ENCODE results near the gene FOXP1.

DNA sequence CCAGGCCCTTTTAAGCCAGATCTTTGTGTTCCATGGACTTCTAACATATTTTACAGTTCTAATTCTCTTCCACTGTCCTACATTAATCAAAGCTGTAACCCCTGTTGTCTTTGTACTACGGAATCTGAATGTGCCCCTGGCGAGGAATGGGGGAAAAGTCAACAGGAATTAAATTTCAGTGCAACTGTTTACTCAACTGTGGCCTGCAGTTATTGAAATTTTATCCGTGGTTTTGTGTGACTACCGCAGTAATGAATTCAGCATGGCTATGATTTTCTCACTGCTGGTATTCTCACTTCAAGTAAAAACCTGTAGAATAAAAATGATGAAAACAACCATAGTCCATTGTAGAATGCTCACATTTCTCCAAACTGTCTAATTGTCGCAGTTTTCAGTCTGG, 388.0 kb downstream of the FOXP1 start:
- TF ChIP-seq TAF1 (IDR thresholded peaks at IDR 0.05; ENCODE audit: borderline replicate concordance, insufficient read depth, low read length) (no peak), POLR2AphosphoS5 (IDR thresholded peaks at IDR 0.05; ENCODE audit: low read depth, low read length) (no peak), SIN3A (IDR thresholded peaks at IDR 0.05; ENCODE audit: borderline replicate concordance, insufficient read depth, low read length) (no peak), FOXP2 (optimal IDR thresholded peaks at IDR 0.05; ENCODE audit: borderline replicate concordance, extremely low read depth, extremely low read length, insufficient read depth) (no peak)
- TF ChIP-seq, protein P1, sequence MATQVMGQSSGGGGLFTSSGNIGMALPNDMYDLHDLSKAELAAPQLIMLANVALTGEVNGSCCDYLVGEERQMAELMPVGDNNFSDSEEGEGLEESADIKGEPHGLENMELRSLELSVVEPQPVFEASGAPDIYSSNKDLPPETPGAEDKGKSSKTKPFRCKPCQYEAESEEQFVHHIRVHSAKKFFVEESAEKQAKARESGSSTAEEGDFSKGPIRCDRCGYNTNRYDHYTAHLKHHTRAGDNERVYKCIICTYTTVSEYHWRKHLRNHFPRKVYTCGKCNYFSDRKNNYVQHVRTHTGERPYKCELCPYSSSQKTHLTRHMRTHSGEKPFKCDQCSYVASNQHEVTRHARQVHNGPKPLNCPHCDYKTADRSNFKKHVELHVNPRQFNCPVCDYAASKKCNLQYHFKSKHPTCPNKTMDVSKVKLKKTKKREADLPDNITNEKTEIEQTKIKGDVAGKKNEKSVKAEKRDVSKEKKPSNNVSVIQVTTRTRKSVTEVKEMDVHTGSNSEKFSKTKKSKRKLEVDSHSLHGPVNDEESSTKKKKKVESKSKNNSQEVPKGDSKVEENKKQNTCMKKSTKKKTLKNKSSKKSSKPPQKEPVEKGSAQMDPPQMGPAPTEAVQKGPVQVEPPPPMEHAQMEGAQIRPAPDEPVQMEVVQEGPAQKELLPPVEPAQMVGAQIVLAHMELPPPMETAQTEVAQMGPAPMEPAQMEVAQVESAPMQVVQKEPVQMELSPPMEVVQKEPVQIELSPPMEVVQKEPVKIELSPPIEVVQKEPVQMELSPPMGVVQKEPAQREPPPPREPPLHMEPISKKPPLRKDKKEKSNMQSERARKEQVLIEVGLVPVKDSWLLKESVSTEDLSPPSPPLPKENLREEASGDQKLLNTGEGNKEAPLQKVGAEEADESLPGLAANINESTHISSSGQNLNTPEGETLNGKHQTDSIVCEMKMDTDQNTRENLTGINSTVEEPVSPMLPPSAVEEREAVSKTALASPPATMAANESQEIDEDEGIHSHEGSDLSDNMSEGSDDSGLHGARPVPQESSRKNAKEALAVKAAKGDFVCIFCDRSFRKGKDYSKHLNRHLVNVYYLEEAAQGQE (IDR thresholded peaks at IDR 0.05; ENCODE audit: insufficient read depth in 1 of 2, low read depth in 2 of 2, low read length in 2 of 2), result no peak
